Retina (tissue), 1 donor: ENCODE results near the gene RNU6-9.
A peak's percentile ranks its signal among the peaks of the same experiment; 100 is the strongest.
"Not testable (repeated sequence)": the region's sequence is repeated elsewhere in the genome, so short reads cannot be mapped to it uniquely, and the experiment has no call there.

Experiments
- DNase-seq: peaks from one replicate; pipeline ENCODE4 v3.0.0-alpha.2; 2016

Gene RNU6-9

GRCh38 chr19:892894-893689, at the start of gene RNU6-9, which contains the start of gene MED16:
RNU6-9 (plus strand) TSS chr19:893484.
MED16 (minus strand) TSS chr19:893187; CDS start chr19:891131, 2,056 bp downstream.
- DNase-seq, result peak; percentile 99

- no peak for DNase-seq
These were observed 49.3 kb upstream of the RNU6-9 start for GRCh38 chr19:843836-844545.

DNA sequence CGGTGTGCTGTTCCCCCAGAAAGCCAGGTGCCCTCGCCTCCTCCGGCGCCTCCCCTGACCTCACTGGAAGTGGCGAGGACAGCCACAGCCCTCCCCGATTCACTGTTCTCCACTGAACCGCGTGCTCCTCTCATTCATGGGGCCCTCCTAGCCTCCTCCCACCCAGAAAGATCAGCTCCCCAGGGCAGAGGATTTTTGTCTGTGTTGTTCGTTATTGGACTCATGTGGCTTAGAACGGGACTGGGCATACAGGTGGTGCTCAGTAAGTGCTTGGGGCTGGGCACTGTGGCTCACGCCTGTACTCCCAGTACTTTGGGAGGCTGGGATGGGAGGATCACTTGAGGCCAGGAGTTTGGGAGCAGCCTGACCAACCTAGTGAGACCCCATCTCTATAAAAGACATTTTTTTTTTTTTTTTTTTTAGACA, 48.7 kb upstream of the RNU6-9 start:
- DNase-seq, result no peak

DNA sequence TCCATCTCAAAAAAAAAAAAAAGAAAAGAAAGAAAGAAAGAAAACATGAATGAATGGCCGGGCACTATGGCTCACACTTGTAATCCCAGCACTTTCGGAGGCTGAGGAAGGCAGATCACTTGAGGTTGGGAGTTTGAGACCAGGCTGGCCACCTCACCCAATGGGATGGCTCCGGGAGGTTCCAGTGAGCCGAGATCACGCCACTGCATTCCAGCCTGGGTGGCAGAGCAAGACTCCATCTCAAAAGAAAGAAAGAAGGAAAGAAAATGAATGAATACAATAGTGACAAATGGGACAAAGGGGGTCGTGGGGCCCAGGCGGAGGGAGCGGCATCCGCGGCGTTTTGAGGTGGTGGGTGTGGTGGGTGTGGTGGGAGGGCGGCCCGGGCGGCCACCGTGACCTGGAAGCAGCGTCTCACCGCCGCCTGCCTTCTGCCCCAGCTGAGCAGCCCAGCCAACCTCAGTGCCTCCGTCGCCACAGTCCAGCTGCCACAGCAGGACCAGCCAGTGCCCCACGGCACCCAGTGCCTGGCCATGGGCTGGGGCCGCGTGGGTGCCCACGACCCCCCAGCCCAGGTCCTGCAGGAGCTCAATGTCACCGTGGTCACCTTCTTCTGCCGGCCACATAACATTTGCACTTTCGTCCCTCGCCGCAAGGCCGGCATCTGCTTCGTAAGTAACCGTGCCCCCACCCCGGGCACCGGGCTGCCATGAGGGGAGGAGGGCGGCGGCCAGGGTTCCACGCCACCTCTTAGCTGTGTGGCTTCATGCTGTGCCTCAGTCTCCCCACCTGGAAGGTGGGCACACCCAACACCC, 47.4 kb upstream of the RNU6-9 start:
- DNase-seq, result no peak

GRCh38 chr19:848386-848921, 44.8 kb upstream of the RNU6-9 start:
- DNase-seq, result no peak

- not testable (repeated sequence) for DNase-seq
These were observed 44.1 kb upstream of the RNU6-9 start for GRCh38 chr19:849195-849594.

DNA sequence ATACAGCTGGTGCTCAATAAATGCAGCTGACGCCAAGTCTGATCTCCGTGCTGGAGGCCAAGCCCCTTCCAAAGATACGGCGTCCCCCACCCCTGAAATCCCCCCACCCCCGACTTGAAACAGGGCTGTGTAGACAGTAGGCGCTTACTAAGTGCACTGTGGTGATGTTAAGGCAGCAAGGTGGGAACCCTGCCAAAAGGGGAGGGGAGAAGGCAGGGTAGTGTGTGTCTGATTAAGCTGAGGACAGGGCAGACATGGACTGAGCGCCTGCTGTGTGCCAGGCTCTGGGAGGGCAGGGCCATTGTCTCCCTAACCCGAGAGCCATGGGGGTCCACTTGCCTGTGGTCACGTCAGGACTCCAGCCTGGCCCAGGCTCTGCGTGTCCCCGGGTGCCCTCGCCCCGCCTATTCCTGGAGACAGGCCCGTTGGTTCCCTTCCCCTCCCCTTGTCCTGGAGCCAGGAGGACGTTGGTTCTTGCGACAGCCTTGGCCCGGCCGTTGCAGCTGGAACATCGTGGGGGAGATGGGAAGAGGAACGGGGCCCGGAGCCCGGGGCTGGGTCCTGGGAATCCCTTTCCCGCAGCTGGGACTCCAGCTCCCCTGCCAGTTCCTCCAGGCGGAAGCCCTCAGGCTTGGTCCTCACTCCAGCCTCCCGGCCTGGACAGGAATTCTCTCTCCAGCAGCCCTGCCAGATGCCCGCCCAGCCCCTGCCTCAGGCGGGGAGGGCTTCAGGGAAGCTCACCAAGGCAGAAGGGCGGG, 42.9 kb upstream of the RNU6-9 start:
- peak; percentile 68 for DNase-seq

GRCh38 chr19:850979-851335, 42.3 kb upstream of the RNU6-9 start:
- no peak for DNase-seq

- no peak for DNase-seq
These were observed 40.9 kb upstream of the RNU6-9 start, which contains the start of gene ELANE for GRCh38 chr19:852136-853013. ELANE (plus strand) TSS chr19:852303; CDS start chr19:852329, 26 bp downstream.

GRCh38 chr19:853014-853585, 40.2 kb upstream of the RNU6-9 start:
- DNase-seq, result no peak

GRCh38 chr19:853614-854220, 39.6 kb upstream of the RNU6-9 start:
- DNase-seq, result not testable (repeated sequence)

DNA sequence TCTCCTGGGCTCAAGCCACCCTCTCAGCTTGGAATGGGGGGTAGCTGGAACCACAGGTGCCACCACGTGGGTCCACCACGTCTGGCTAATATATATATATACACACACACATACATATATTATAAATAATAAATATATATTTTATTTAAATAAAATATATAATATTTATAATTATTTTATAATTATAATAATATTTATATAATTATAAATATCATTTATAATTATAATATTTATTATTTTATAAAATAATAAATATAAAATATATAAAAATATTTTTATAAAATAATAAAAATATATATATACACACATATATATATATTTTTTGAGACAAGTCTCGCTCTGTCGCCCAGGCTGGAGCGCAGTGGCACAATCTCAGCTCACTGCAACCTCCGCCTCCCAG, 38.7 kb upstream of the RNU6-9 start:
- DNase-seq, result no peak

GRCh38 chr19:855142-855541, 38.1 kb upstream of the RNU6-9 start:
- DNase-seq, result no peak

DNA sequence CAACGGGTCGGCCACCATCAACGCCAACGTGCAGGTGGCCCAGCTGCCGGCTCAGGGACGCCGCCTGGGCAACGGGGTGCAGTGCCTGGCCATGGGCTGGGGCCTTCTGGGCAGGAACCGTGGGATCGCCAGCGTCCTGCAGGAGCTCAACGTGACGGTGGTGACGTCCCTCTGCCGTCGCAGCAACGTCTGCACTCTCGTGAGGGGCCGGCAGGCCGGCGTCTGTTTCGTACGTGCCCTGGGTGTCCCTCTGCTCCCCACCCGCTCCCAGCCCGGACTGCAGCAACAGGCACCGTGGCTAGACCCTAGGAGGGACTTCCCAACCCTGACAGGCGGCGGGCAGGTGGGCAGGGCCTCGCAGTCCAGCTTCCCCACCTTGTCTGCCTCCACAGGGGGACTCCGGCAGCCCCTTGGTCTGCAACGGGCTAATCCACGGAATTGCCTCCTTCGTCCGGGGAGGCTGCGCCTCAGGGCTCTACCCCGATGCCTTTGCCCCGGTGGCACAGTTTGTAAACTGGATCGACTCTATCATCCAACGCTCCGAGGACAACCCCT, 37.6 kb upstream of the RNU6-9 start:
- no peak for DNase-seq

GRCh38 chr19:858284-858683, 35.0 kb upstream of the RNU6-9 start:
- no peak for DNase-seq

GRCh38 chr19:858868-859843, 34.1 kb upstream of the RNU6-9 start, which contains the start of gene CFD:
CFD (plus strand) TSS chr19:859664; CDS start chr19:859690, 26 bp downstream.
- no peak for DNase-seq

DNA sequence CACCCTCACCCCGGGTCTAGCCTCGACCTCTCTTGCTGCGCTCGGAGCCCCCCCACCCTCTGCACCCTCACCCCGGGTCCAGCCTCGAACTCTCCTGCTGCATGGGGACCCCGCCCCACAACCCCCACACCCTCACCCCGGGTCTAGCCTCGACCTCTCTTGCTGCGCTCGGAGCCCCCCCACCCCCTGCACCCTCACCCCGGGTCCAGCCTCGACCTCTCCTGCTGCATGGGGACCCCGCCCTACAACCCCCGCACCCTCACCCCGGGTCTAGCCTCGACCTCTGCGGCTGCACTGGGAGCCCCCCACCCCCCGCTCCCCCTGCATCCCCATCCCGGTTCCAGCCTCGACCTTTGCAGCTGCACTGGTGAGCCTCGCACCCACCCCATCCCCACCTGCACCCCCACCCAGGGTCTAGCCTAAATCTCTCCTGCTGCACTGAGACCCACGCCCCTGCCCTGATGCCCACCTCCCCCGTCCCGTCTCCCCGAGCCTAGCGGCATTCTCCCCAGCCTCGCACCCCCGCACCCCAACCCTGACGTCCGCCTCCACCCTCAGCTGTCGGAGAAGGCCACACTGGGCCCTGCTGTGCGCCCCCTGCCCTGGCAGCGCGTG, 32.0 kb upstream of the RNU6-9 start:
- no peak for DNase-seq
